ENCODE results near the gene CERS6. TPM values are rescaled to one million over a fixed set of nuclear protein-coding genes. Genes with fewer than 3 reads are reported as not detected.

Gene CERS6
- total RNA-seq, 1 experiment from 2014 or later, result 45.9 TPM

GRCh38 chr2:168633200-168633599 is 177.1 kb downstream of the CERS6 start:
- Mint-ChIP-seq H3K4me3 (ENCODE audit: low read depth, unreplicated experiment) (no peak overlapping the region), H3K27ac (ENCODE audit: unreplicated experiment) (no peak overlapping the region), H3K36me3 (ENCODE audit: insufficient read depth, unreplicated experiment) (no peaks in the 10 kb centered on the region), H3K27me3 (ENCODE audit: unreplicated experiment) (no peaks in the 10 kb centered on the region), H3K4me1 (ENCODE audit: low read depth, unreplicated experiment) (no peaks in the 10 kb centered on the region), H3K9me3 (ENCODE audit: low read depth, unreplicated experiment) (no peaks in the 10 kb centered on the region)
- no peak for DNase-seq
- CTCF ChIA-PET, result interaction anchor here (1.0 kb wide), 1 partner anchor 11 kb away, joined by 3 read pairs; no protein-coding TSS in a partner anchor
- intact Hi-C loops (cut with micrococcal nuclease; ENCODE audit: unreplicated experiment), result no loop called here
- BruUV-seq (replicated peaks), result no TSS peak
- no peak for TF ChIP-seq CTCF (IDR thresholded peaks at IDR 0.05; ENCODE audit: unreplicated experiment)

GRCh38 chr2:168633895-168634294 is 177.8 kb downstream of the CERS6 start:
- BruUV-seq (replicated peaks), result no TSS peak
- Mint-ChIP-seq H3K4me3 (ENCODE audit: low read depth, unreplicated experiment) (no peak overlapping the region), H3K36me3 (ENCODE audit: insufficient read depth, unreplicated experiment) (no peaks in the 10 kb centered on the region), H3K27me3 (ENCODE audit: unreplicated experiment) (no peaks in the 10 kb centered on the region), H3K4me1 (ENCODE audit: low read depth, unreplicated experiment) (no peaks in the 10 kb centered on the region), H3K27ac (ENCODE audit: unreplicated experiment) (no peak overlapping the region), H3K9me3 (ENCODE audit: low read depth, unreplicated experiment) (no peaks in the 10 kb centered on the region)
- intact Hi-C loops (cut with micrococcal nuclease; ENCODE audit: unreplicated experiment), result no loop called here
- DNase-seq, result no peak
- CTCF ChIA-PET, result no interaction called here
- TF ChIP-seq CTCF (IDR thresholded peaks at IDR 0.05; ENCODE audit: unreplicated experiment), result no peak

- no peak overlapping the region for H3K4me3 Mint-ChIP-seq (ENCODE audit: low read depth, unreplicated experiment)
- H3K4me1 Mint-ChIP-seq (ENCODE audit: low read depth, unreplicated experiment), result no peaks in the 10 kb centered on the region
- H3K27ac Mint-ChIP-seq (ENCODE audit: unreplicated experiment), result no peak overlapping the region
- no TSS peak for BruUV-seq (replicated peaks)
- H3K9me3 Mint-ChIP-seq (ENCODE audit: low read depth, unreplicated experiment), result no peaks in the 10 kb centered on the region
- intact Hi-C loops (cut with micrococcal nuclease; ENCODE audit: unreplicated experiment), result no loop called here
- no peaks in the 10 kb centered on the region for H3K27me3 Mint-ChIP-seq (ENCODE audit: unreplicated experiment)
- CTCF ChIA-PET, result no interaction called here
- no peak for DNase-seq
- no peaks in the 10 kb centered on the region for H3K36me3 Mint-ChIP-seq (ENCODE audit: insufficient read depth, unreplicated experiment)
- no peak for TF ChIP-seq CTCF (IDR thresholded peaks at IDR 0.05; ENCODE audit: unreplicated experiment)
These were observed 179.0 kb downstream of the CERS6 start for GRCh38 chr2:168635065-168635577.

GRCh38 chr2:168639018-168639417 is 182.9 kb downstream of the CERS6 start:
- no peak overlapping the region for H3K4me3 Mint-ChIP-seq (ENCODE audit: low read depth, unreplicated experiment)
- TF ChIP-seq CTCF (IDR thresholded peaks at IDR 0.05; ENCODE audit: unreplicated experiment), result no peak
- no peak overlapping the region for H3K27ac Mint-ChIP-seq (ENCODE audit: unreplicated experiment)
- H3K4me1 Mint-ChIP-seq (ENCODE audit: low read depth, unreplicated experiment), result peaks cover 4% of the 10 kb centered on the region
- no peaks in the 10 kb centered on the region for H3K36me3 Mint-ChIP-seq (ENCODE audit: insufficient read depth, unreplicated experiment)
- peaks cover 4% of the 10 kb centered on the region for H3K9me3 Mint-ChIP-seq (ENCODE audit: low read depth, unreplicated experiment)
- H3K27me3 Mint-ChIP-seq (ENCODE audit: unreplicated experiment), result no peaks in the 10 kb centered on the region
- intact Hi-C loops (cut with micrococcal nuclease; ENCODE audit: unreplicated experiment), result no loop called here
- no peak for DNase-seq
- BruUV-seq (replicated peaks), result no TSS peak
- CTCF ChIA-PET, result no interaction called here
